DOHH2 (cell line): ENCODE data around the gene PSMB10.

Experiments
- CTCF ChIP-seq: fragments of 200-600 bp; sonication (generic); IDR thresholded peaks from one replicate; pipeline ENCODE4 v1.5.1; 2014; ENCODE audit warnings: antibody characterized with exemption, mild to moderate bottlenecking, low read depth, low read length; ENCODE audit not compliant: poor library complexity, severe bottlenecking
- EZH2phosphoT487 ChIP-seq: fragments of 200-600 bp; sonication (generic); IDR thresholded peaks from 2 replicates; pipeline ENCODE4 v1.6.1; 2017; ENCODE audit warnings: borderline replicate concordance, mild to moderate bottlenecking, antibody characterized with exemption, low read length, moderate library complexity, mixed read lengths

GRCh38 chr16:67965668-67966548 lies 29.3 kb upstream of the PSMB10 start:
- TF ChIP-seq CTCF (no peak), EZH2phosphoT487 (no peak)
